OCI-LY3 (cell line): Measurements from ENCODE around the gene IPO8.

Source experiments
- EZH2phosphoT487 ChIP-seq: fragments of 200-600 bp; shearing (Covaris generic); IDR thresholded peaks from 2 replicates; pipeline ENCODE4 v1.6.1; 2018; ENCODE audit warnings: antibody characterized with exemption, mixed run types, low read depth
- TF ChIP-seq, protein P1 (sequence below): fragments of 200-600, 300-600 bp; sonication (generic); IDR thresholded peaks from 2 replicates; pipeline ENCODE4 v1.5.1; 2014; ENCODE audit warnings: antibody characterized with exemption, low read length, low read depth

DNA sequence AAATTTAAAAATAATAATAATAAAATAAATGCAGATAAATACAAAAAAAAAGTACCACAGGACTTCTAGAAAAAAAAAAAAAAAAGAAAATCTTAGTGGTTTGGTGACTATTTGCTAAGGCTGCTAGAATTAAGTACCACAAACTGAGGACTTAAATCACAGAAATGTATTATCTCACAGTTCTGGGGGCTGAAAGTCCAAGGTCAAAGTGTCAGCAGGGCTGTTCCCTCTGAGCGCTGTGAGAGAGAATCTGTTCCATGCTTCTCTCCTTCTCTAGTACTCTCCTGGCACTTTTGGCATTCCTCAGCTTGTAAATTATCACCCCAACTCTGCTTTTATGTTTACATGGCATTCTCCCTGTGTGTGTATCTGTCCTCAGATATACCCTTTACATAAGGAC, 101.2 kb downstream of the IPO8 start:
- TF ChIP-seq, protein P1, sequence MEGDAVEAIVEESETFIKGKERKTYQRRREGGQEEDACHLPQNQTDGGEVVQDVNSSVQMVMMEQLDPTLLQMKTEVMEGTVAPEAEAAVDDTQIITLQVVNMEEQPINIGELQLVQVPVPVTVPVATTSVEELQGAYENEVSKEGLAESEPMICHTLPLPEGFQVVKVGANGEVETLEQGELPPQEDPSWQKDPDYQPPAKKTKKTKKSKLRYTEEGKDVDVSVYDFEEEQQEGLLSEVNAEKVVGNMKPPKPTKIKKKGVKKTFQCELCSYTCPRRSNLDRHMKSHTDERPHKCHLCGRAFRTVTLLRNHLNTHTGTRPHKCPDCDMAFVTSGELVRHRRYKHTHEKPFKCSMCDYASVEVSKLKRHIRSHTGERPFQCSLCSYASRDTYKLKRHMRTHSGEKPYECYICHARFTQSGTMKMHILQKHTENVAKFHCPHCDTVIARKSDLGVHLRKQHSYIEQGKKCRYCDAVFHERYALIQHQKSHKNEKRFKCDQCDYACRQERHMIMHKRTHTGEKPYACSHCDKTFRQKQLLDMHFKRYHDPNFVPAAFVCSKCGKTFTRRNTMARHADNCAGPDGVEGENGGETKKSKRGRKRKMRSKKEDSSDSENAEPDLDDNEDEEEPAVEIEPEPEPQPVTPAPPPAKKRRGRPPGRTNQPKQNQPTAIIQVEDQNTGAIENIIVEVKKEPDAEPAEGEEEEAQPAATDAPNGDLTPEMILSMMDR = no peak
- TF ChIP-seq EZH2phosphoT487 = no peak
